BJ (cell line): ENCODE measurements around the gene CCNT1. TPM values are rescaled to one million over a fixed set of nuclear protein-coding genes. Genes with fewer than 3 reads are reported as not detected.
"Not testable (repeated sequence)": the region's sequence is repeated elsewhere in the genome, so short reads cannot be mapped to it uniquely, and the experiment has no call there.

ENCODE experiments used
- CTCF ChIA-PET: fragments of 350-600 bp; formaldehyde crosslinking; extraction: SDS; loops from one replicate; lab custom pipeline; 2021; ENCODE audit warnings: antibody characterized with exemption, inconsistent platforms; lab: Yijun Ruan, JAX
- POLR2A ChIA-PET: fragments of 300-600 bp; sonication (Branson Sonifier 250); formaldehyde crosslinking; extraction: SDS; loops from one replicate; lab custom pipeline; 2021; ENCODE audit warnings: antibody characterized with exemption; lab: Charles Lee
- DNase-seq: peaks from one replicate; pipeline ENCODE4 v3.0.0-alpha.2; 2011; ENCODE audit warnings: low read depth
- H3K27me3 ChIP-seq: 2 replicates; pipeline ENCODE4 v1.6.0; 2011; ENCODE audit warnings: low read length; ENCODE audit not compliant: control insufficient read depth, insufficient read depth
- H3K36me3 ChIP-seq: 2 replicates; pipeline ENCODE4 v1.5.1; 2011; ENCODE audit warnings: low read length; ENCODE audit not compliant: control insufficient read depth, insufficient read depth
- H3K4me3 ChIP-seq: 2 replicates; pipeline ENCODE4 v1.5.1; 2011; ENCODE audit warnings: low read depth, mild to moderate bottlenecking, control low read depth, low read length
- polyA plus RNA-seq: library from polyadenylated mRNA; depleted of rRNA; stranded (reverse); fragments of >200 nt; gene quantifications from 2 replicates; pipeline ENCODE4 v1.2.3, GENCODE V29; 2011
- TF ChIP-seq, protein P1 (sequence below): IDR thresholded peaks from 2 replicates; pipeline ENCODE4 v1.5.1; 2011; ENCODE audit warnings: low read depth, mild to moderate bottlenecking, control low read depth, inconsistent platforms, low read length, moderate library complexity; ENCODE audit not compliant: insufficient read depth

CCNT1 gene
- polyA plus RNA-seq, 1 experiment, result 16.9 TPM

DNA sequence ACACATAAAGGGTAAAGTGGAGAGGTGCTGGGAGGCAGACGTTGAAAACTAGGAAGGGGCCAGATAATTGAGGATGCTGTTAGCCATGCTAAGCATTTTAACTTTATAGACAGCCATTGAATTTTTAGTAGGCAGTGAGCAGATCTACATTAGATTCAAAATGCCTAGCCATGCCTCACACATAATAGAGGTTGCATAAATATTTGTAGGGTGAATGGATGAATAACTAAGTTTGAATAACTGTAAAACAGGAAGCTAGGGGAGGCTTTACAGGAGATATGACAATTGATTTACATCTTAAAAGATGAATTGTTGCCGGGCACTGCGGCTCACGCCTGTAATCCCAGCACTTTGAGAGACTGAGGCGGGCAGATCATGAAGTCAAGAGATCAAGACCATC lies 12.3 kb upstream of the CCNT1 start:
- no peaks in the 10 kb centered on the region for H3K36me3 ChIP-seq
- no peak overlapping the region for H3K4me3 ChIP-seq
- DNase-seq, result no peak
- ChIA-PET POLR2A (no interaction called here), CTCF (no interaction called here)
- TF ChIP-seq, protein P1, sequence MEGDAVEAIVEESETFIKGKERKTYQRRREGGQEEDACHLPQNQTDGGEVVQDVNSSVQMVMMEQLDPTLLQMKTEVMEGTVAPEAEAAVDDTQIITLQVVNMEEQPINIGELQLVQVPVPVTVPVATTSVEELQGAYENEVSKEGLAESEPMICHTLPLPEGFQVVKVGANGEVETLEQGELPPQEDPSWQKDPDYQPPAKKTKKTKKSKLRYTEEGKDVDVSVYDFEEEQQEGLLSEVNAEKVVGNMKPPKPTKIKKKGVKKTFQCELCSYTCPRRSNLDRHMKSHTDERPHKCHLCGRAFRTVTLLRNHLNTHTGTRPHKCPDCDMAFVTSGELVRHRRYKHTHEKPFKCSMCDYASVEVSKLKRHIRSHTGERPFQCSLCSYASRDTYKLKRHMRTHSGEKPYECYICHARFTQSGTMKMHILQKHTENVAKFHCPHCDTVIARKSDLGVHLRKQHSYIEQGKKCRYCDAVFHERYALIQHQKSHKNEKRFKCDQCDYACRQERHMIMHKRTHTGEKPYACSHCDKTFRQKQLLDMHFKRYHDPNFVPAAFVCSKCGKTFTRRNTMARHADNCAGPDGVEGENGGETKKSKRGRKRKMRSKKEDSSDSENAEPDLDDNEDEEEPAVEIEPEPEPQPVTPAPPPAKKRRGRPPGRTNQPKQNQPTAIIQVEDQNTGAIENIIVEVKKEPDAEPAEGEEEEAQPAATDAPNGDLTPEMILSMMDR, result no peak
- H3K27me3 ChIP-seq, result no peaks in the 10 kb centered on the region

DNA sequence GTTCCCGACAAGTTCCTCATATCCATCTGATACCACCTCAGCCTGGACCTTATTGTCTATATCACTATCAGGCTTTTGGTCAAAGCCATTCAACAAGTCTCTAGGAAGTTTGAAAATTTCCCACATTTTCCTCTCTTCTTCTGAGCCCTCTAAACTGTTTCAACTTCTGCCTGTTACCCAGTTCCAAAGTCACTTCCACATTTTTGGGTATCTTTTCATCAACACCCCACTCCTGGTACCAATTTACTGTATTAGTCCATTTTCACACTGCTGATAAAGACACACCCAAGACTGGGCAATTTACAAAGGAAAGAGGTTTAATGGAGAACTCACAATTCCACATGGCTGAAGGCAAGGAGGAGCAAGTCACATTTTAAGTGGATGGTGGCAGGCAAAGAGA lies 4.2 kb upstream of the CCNT1 start:
- CTCF ChIA-PET, H3K4me3 ChIP-seq, DNase-seq, H3K27me3 ChIP-seq, POLR2A ChIA-PET, H3K36me3 ChIP-seq: not testable (repeated sequence)

DNA sequence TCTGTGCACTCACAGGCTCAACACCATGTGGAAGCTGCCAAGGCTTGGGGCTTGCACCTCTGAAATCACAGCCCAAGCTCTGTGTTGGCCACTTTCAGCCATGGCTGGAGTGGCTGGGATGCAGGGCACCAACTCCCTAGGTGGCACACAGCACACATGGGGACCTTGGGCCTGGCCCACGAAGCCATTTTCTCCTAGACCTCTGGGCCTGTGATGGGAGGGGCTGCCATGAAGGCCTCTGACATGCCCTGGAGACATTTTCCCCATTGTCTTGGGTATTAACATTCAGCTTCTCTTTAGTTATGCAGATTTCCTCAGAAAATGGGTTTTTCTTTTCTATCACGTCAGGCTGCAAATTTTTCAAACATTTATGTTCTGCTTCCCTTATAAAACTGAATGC lies 3.7 kb upstream of the CCNT1 start:
- DNase-seq, POLR2A ChIA-PET, H3K36me3 ChIP-seq, H3K4me3 ChIP-seq, H3K27me3 ChIP-seq, CTCF ChIA-PET: not testable (repeated sequence)

DNA sequence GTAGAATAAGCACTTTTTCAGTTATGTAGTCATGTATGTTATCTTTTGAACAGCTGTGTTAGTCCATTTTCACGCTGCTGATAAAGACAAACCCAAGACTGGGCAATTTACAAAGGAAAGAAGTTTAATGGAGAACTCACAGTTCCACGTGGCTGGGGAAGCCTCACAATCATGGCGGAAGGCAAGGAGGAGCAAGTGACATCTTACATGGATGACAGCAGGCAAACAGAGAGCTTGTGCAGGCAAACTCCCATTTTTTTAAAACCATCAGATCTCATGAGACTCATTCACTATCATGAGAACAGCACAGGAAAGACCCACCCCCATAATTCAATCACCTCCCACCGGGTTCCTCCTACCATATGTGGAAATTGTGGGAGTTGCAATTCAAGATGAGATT lies 2.5 kb upstream of the CCNT1 start:
- H3K27me3 ChIP-seq, POLR2A ChIA-PET, H3K36me3 ChIP-seq, H3K4me3 ChIP-seq, DNase-seq: not testable (repeated sequence)
- CTCF ChIA-PET, result interaction anchor here (0.8 to 1.2 kb wide), 3 partner anchors 15 to 23 kb away, joined by 3 read pairs; no protein-coding TSS in a partner anchor

DNA sequence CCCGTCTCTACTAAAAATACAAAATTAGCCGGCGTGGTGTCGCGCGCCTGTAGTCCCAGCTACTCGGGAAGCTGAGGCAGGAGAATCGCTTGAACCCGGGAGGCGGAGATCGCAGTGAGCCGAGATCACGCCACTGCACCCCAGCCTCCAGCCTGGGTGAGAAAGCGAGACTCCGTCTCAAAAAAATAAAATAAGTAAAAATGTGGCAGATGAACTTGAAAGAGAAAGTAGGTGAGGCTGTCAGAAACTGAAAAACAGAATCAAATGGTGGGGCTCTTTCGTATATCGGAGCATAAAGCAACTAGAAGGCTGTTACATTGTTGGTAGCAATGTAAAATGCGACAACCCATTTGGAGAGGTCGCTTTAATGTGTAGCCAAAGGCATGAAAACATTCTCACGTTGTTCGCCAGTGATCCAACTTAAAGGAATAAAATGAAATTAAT lies 767 bp upstream of the CCNT1 start:
- POLR2A ChIA-PET, result no interaction called here
- CTCF ChIA-PET, result no interaction called here

DNA sequence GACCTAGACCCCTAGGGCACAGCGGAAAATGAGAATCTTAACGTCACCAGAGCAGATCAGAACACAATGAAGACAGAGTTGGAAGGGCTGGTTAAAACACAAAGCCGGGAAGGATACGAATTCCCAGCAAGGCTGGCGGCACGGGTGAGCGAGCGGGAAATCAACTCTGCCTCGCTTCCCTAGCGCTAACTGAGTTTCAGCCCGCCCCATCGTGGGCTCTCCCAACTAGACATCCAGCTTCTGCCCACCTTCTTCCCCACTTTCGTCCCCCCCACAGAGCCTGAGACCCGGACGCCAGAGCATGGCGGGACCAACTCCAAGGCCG lies 377 bp downstream of the CCNT1 start:
- TF ChIP-seq, protein P1, result no peak
- Histone ChIP-seq H3K4me3 (peak overlapping the region; percentile 65), H3K36me3 (no peaks in the 10 kb centered on the region; the same call in 1 of the 2 replicates), H3K27me3 (no peaks in the 10 kb centered on the region)
- DNase-seq, result no peak
- ChIA-PET CTCF (interaction anchor here (0.9 to 2.2 kb wide), 3 partner anchors 14 to 99 kb away, joined by 3 to 5 read pairs (median 4); no protein-coding TSS in a partner anchor), POLR2A (interaction anchor here (0.6 kb wide), 1 partner anchor 946 kb away, joined by 6 read pairs; no protein-coding TSS in a partner anchor)

More for the DNA sequence above, 767 bp upstream of the CCNT1 start:
- no peak for DNase-seq
- peak overlapping the region; percentile 58 for H3K4me3 ChIP-seq
- H3K27me3 ChIP-seq, result no peaks in the 10 kb centered on the region
- no peaks in the 10 kb centered on the region; the same call in 1 of the 2 replicates for H3K36me3 ChIP-seq
- TF ChIP-seq, protein P1, result no peak

DNA sequence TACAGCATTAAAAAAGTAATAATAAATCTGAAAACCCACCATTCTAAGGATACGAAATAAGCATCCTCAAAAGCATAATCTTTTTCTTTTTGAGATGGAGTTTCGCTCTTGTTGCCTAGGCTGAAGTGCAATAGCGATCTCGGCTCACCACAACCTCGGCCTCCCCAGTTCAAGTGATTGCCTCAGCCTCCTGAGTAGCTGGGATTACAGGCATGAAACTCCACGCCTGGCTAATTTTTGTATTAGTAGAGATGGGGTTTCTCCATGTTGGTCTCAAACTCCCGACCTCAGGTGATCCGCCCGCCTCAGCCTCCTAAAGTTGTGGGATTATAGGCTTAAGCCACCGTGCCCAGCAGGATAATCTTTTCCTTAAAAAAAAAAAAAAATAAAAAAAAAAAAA lies 4.3 kb downstream of the CCNT1 start:
- ChIA-PET POLR2A (no interaction called here), CTCF (no interaction called here)
- no peak for DNase-seq
- TF ChIP-seq, protein P1, result no peak
- no peak overlapping the region for H3K4me3 ChIP-seq
- H3K36me3 ChIP-seq, result peaks cover 3% of the 10 kb centered on the region
- no peaks in the 10 kb centered on the region for H3K27me3 ChIP-seq

DNA sequence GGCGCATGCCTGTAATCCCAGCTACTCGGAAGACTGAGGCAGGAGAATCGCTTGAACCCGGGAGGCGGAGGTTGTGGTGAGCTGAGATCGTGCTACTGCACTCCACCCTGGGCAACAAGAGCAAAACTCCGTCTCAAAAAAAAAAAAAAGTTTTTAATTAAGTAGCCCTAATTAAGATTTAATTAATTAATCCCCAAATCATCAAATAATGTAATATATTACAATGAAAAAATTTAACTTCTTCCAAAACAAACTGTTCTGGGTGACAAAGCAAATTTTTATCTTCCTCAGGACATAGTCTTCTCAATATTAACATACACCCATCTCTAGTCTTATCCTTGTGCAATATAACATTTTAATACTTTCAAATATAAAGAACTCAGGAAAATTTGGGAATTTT lies 17.7 kb downstream of the CCNT1 start:
- H3K4me3 ChIP-seq, H3K27me3 ChIP-seq, DNase-seq, POLR2A ChIA-PET: not testable (repeated sequence)
- H3K36me3 ChIP-seq, result peaks cover 20% of the 10 kb centered on the region
- CTCF ChIA-PET, result interaction anchor here (1.5 kb wide), 1 partner anchor 501 kb away, joined by 3 read pairs; no protein-coding TSS in a partner anchor
